Common myeloid progenitor, CD34-positive (primary cell): ENCODE data around the gene RHBDD1.

Experiments used
- CTCF ChIA-PET: fragments of 350-600 bp; sonication (Branson Sonifier 250); formaldehyde crosslinking; loops from one replicate; lab custom pipeline; 2021; ENCODE audit warnings: antibody characterized with exemption; lab: Charles Lee
- POLR2A ChIA-PET: fragments of 350-600 bp; sonication (Branson Sonifier 250); formaldehyde crosslinking; loops from one replicate; lab custom pipeline; 2021; ENCODE audit warnings: antibody characterized with exemption; lab: Charles Lee
- DNase-seq, 3 donors: peaks; one replicate each; pipeline versions ENCODE4 v3.0.0 to v3.0.0-alpha.2; 2013
- H3K27ac ChIP-seq, 2 experiments: 1 replicate in 1 of 2; 2 replicates in 1 of 2; pipeline ENCODE4 v1.7.0; 2013; ENCODE audit warnings: inconsistent platforms in 2 of 2, low read length in 2 of 2, mild to moderate bottlenecking in 2 of 2, low read depth in 1 of 2, moderate library complexity in 1 of 2; ENCODE audit not compliant: severe bottlenecking in 2 of 2, insufficient read depth in 1 of 2, poor library complexity in 1 of 2
- H3K27me3 ChIP-seq, 5 experiments: replicated peaks in 2 of 5; 1 replicate in 3 of 5; 2 replicates in 2 of 5; pipeline versions ENCODE4 v1.6.1 to v1.7.0; 2013; ENCODE audit warnings: low read length in 4 of 5, mild to moderate bottlenecking in 2 of 5, moderate library complexity in 2 of 5, inconsistent platforms in 1 of 5; ENCODE audit not compliant: insufficient read depth in 5 of 5, control insufficient read depth in 4 of 5
- H3K36me3 ChIP-seq, 4 experiments: 1 replicate in 2 of 4; 2 replicates in 2 of 4; pipeline versions ENCODE4 v1.6.1 to v1.7.0; 2013; ENCODE audit warnings: low read length in 3 of 4, control low read depth in 1 of 4, mild to moderate bottlenecking in 1 of 4; ENCODE audit not compliant: control insufficient read depth in 4 of 4, insufficient read depth in 4 of 4
- H3K4me1 ChIP-seq, 4 experiments: 1 replicate in 3 of 4; 2 replicates in 1 of 4; pipeline versions ENCODE4 v1.6.1 to v1.7.1; 2013; ENCODE audit warnings: low read length in 3 of 4, mild to moderate bottlenecking in 3 of 4, control low read depth in 1 of 4, inconsistent platforms in 1 of 4, moderate library complexity in 1 of 4; ENCODE audit not compliant: control insufficient read depth in 4 of 4, insufficient read depth in 4 of 4; ENCODE audit errors: control extremely low read depth in 1 of 4
- H3K4me3 ChIP-seq, 7 experiments: 1 replicate in 4 of 7; 2 replicates in 3 of 7; pipeline versions ENCODE4 v1.5.1 to v1.7.0; 2013; ENCODE audit warnings: mild to moderate bottlenecking in 7 of 7, low read length in 6 of 7, moderate library complexity in 6 of 7, inconsistent platforms in 2 of 7, low read depth in 2 of 7, control low read depth in 1 of 7; ENCODE audit not compliant: insufficient read depth in 4 of 7, control insufficient read depth in 1 of 7; ENCODE audit errors: extremely low read depth in 1 of 7
- H3K9me3 ChIP-seq, 5 experiments: 1 replicate in 4 of 5; 2 replicates in 1 of 5; pipeline versions ENCODE4 v1.6.1 to v1.7.1; 2013; ENCODE audit warnings: low read length in 4 of 5, mild to moderate bottlenecking in 2 of 5, inconsistent platforms in 1 of 5, low read depth in 1 of 5, moderate library complexity in 1 of 5; ENCODE audit not compliant: control insufficient read depth in 4 of 5, insufficient read depth in 2 of 5; ENCODE audit errors: control extremely low read depth in 1 of 5
- WGBS: methylation state at CpG from one replicate; pipeline ENCODE4 v1.1.5; 2013; ENCODE audit not compliant: insufficient coverage; 5-methylcytosine and 5-hydroxymethylcytosine counted together

The RHBDD1 gene

GRCh38 chr2:226903179-226903578 lies 67.3 kb downstream of the RHBDD1 start:
- H3K4me1 ChIP-seq = peaks cover 0 to 3% (median 0%) of the 10 kb centered on the region in 4 experiments
- H3K36me3 ChIP-seq = peaks cover 0 to 7% (median 3%) of the 10 kb centered on the region in 4 experiments
- CTCF ChIA-PET = no interaction called here
- no peak overlapping the region for H3K4me3 ChIP-seq
- H3K9me3 ChIP-seq = no peaks in the 10 kb centered on the region
- POLR2A ChIA-PET = no interaction called here
- DNase-seq = no peak
- H3K27ac ChIP-seq = no peak overlapping the region
- 93% methylated on average over 4 of the region's 4 CpGs for WGBS
- no peaks in the 10 kb centered on the region for H3K27me3 ChIP-seq

GRCh38 chr2:226904592-226904991 lies 68.7 kb downstream of the RHBDD1 start:
- Histone ChIP-seq H3K4me3 (no peak overlapping the region), H3K27ac (no peak overlapping the region), H3K27me3 (no peaks in the 10 kb centered on the region), H3K36me3 (peaks cover 2 to 11% (median 4%) of the 10 kb centered on the region in 4 experiments), H3K4me1 (peaks cover 0 to 3% (median 0%) of the 10 kb centered on the region in 4 experiments), H3K9me3 (no peaks in the 10 kb centered on the region)
- POLR2A ChIA-PET = no interaction called here
- WGBS = 100% methylated on average over 6 of the region's 6 CpGs
- CTCF ChIA-PET = no interaction called here
- no peak for DNase-seq

DNA sequence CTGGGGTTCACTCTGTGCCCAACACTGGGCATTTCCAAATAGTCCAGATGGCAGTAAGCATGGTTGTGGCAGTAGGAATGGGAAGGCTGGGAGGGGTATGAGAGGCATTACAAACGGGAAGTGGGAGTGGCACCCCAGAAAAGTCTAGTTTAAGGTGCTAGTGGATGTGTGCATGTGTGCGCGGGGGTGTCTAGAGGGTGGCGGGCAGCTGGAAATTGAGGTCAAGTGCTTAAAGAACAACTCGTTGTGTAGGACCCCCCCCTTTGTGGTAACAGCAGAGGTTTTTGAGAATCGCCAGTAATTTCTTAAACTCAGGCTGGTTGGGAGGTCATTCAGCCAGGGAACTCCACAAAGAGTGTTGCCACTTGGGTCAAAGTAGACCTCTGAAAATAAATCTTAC lies 69.9 kb downstream of the RHBDD1 start:
- ChIA-PET POLR2A (no interaction called here), CTCF (no interaction called here)
- no peak for DNase-seq
- Histone ChIP-seq H3K27me3 (no peaks in the 10 kb centered on the region), H3K4me3 (no peak overlapping the region), H3K9me3 (no peaks in the 10 kb centered on the region), H3K36me3 (peaks cover 2 to 11% (median 5%) of the 10 kb centered on the region in 4 experiments), H3K4me1 (peaks cover 0 to 3% (median 0%) of the 10 kb centered on the region in 4 experiments), H3K27ac (no peak overlapping the region)
- 79% methylated on average over 6 of the region's 6 CpGs for WGBS

DNA sequence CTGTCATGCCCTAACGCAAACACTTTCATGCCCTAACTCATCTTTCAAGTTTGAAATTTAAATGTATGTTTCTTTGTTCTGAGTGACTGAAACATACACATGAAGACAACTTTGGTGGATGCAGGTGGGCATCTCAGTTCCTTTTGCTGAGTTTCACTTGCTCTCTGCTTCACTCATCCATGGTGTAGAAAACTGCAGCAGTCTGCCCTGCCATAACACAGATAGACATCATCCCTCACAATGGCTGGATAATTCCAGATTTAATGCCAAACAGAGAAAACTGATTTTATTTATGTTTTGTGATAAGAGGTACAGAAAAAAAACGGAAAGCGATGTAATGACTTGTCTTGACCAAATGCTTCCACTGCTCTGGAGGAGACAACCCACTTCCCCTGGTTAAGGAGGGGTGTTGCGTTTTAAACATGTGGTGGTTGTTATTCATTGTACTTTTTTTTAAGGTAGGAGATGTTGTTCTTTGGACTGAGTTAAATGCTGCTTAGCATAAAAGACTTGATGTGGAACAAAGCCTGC lies 70.4 kb downstream of the RHBDD1 start:
- H3K9me3 ChIP-seq = no peaks in the 10 kb centered on the region
- WGBS = 100% methylated on average over 2 of the region's 4 CpGs
- DNase-seq = peak in 1 of 3 donors; percentile 5
- CTCF ChIA-PET = no interaction called here
- H3K27ac ChIP-seq = no peak overlapping the region
- H3K4me1 ChIP-seq = peaks cover 0 to 3% (median 0%) of the 10 kb centered on the region in 4 experiments
- H3K4me3 ChIP-seq = no peak overlapping the region
- peaks cover 2 to 11% (median 5%) of the 10 kb centered on the region in 4 experiments for H3K36me3 ChIP-seq
- POLR2A ChIA-PET = no interaction called here
- no peaks in the 10 kb centered on the region for H3K27me3 ChIP-seq

- CTCF ChIA-PET = no interaction called here
These were observed 73.3 kb downstream of the RHBDD1 start for GRCh38 chr2:226909126-226909525.

DNA sequence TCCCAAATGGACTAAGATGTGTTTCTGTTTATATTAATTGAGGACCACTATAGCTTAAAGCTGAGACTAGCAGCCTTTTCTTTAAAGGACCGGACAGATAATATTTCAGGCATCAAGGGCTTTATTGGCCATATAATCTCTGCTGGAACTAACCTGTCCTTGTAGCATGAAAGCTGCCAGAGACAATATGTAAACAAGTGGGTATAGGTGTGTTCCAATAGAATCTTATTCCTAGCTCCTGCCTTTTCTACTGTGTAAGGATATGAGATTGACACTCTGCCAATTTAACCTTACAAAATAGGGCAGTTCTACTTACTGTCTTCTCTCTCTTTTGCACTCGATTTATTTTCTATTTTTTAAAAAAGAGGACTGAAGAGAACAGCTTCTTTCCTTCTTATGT lies 74.0 kb downstream of the RHBDD1 start:
- 100% methylated on average over 1 of the region's 2 CpGs for WGBS
- Histone ChIP-seq H3K27me3 (no peaks in the 10 kb centered on the region), H3K36me3 (peaks cover 2 to 19% (median 5%) of the 10 kb centered on the region in 4 experiments), H3K9me3 (no peaks in the 10 kb centered on the region), H3K27ac (no peak overlapping the region), H3K4me1 (peaks cover 0 to 3% (median 0%) of the 10 kb centered on the region in 4 experiments), H3K4me3 (no peak overlapping the region)
- ChIA-PET CTCF (no interaction called here), POLR2A (no interaction called here)
- DNase-seq = no peak

More at GRCh38 chr2:226909126-226909525, 73.3 kb downstream of the RHBDD1 start:
- Histone ChIP-seq H3K4me1 (peaks cover 0 to 3% (median 0%) of the 10 kb centered on the region in 4 experiments), H3K27ac (no peak overlapping the region), H3K27me3 (no peaks in the 10 kb centered on the region), H3K4me3 (no peak overlapping the region), H3K36me3 (peaks cover 2 to 17% (median 6%) of the 10 kb centered on the region in 4 experiments), H3K9me3 (no peaks in the 10 kb centered on the region)
- no peak for DNase-seq
- 86% methylated on average over 2 of the region's 3 CpGs for WGBS
- POLR2A ChIA-PET = no interaction called here

DNA sequence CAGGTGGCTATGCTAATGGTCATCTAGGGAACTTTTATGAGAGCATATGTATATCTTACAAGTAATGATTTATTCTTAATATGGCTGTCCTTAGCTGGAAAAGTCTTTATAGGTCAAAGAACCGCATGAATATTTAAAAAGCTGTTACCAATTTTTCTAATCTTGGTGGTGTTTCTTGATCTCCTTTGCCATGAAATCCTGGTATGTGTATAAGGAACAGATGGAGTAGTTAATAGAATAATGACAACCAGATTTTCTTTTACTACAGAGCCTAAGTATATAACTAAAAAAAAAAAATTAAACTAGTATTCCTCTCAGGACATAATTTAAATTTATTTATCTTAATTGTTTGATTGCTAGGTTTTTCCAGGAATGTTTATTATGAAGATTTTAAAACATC lies 74.5 kb downstream of the RHBDD1 start:
- ChIA-PET CTCF (no interaction called here), POLR2A (no interaction called here)
- DNase-seq = no peak
- H3K4me1 ChIP-seq = peaks cover 0 to 3% (median 0%) of the 10 kb centered on the region in 4 experiments
- WGBS = no CpG with 5 or more reads among the region's 1 CpG
- H3K36me3 ChIP-seq = peaks cover 2 to 19% (median 5%) of the 10 kb centered on the region in 4 experiments
- H3K9me3 ChIP-seq = no peaks in the 10 kb centered on the region
- no peaks in the 10 kb centered on the region for H3K27me3 ChIP-seq
- no peak overlapping the region for H3K4me3 ChIP-seq
- H3K27ac ChIP-seq = no peak overlapping the region
